OCI-LY1 (cell line): Measurements from ENCODE around the gene SPATA31D3.

Experiments used
- CTCF ChIP-seq: fragments of 200-600 bp; sonication (generic), shearing (Covaris generic); IDR thresholded peaks from 2 replicates; pipeline ENCODE4 v1.5.1; 2017; ENCODE audit warnings: mild to moderate bottlenecking, antibody characterized with exemption, low read length, moderate library complexity, mixed read lengths
- EZH2 ChIP-seq: fragments of 200-600 bp; sonication (generic), shearing (Covaris generic); IDR thresholded peaks from 2 replicates; pipeline ENCODE4 v1.8.0; 2017; ENCODE audit warnings: borderline replicate concordance, mixed run types, mild to moderate bottlenecking, antibody characterized with exemption, low read length, moderate library complexity, mixed read lengths

GRCh38 chr9:81974764-81975163 is 31.5 kb downstream of the SPATA31D3 start:
- TF ChIP-seq CTCF, result no peak
- TF ChIP-seq EZH2, result no peak
